GM18520 (cell line): Measurements from ENCODE around the gene SMIM9.
A peak's percentile ranks its signal among the peaks of the same experiment; 100 is the strongest.
"Not testable (repeated sequence)": the region's sequence is repeated elsewhere in the genome, so short reads cannot be mapped to it uniquely, and the experiment has no call there.

Experiments
- ATAC-seq: cut with Tn5 transposase; IDR thresholded peaks from one replicate; pipeline ENCODE4 v1.9.1; 2021; ENCODE audit not compliant: unreplicated experiment

SMIM9 gene

DNA sequence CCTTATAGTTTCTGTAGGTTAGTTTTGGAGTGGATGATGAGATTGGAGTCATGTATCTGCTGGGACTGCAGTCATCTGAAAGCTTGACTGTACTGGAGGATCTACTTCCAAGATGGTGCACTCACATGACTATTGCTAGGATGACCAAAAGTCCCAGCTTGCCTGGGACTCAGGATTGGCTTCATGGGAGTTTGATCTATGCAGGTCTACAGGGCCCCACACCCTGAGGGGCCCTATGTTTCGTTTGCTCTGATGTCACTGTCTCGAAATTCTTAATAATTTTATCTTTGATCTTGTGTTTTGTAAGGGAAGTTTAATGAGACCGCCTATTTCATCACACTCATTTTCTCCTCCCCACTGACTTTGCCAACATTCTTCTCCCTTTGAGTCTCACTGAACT lies at the start of gene SMIM9:
Gene SMIM9 (minus strand): TSS at position 101 of the 400 bp plus-strand sequence. CDS start 3,806 bp downstream, outside the sequence.
- ATAC-seq, result no peak

DNA sequence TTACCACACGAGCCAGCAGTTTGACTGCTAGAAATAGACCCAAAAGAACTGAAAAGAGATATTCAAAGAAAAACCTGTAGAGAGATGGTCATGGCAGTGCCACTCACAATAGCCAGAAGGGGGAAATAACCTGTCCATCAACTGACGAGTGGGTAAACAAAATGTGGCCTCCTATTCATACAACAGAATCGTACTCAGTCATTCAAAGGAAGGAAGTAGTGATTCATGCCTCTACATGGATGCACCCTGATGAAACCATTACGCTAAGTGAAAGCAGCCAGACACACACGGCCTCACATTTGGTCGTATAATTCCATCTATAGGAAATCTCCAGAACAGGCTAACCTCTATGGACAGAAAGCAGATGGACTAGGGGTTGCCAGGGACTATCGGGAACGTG lies 49.6 kb upstream of the SMIM9 start:
- not testable (repeated sequence) for ATAC-seq

DNA sequence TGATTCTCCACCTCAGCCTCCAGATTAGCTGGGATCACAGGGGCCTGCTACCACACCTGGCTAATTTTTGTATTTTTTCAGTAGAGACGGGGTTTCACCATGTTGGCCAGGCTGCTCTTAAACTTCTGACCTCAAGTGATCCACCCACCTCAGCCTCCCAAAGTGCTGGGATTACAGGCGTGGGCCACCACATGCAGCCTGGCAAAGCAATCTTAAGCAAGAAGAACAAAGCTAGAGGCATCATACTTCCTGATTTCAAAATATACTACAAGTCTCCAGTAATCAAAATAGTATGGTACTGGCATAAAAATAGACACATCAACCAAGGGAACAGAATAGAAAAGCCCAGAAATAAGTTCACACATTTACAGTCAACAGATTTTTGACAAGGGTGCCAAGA lies 38.9 kb upstream of the SMIM9 start:
- ATAC-seq, result no peak

DNA sequence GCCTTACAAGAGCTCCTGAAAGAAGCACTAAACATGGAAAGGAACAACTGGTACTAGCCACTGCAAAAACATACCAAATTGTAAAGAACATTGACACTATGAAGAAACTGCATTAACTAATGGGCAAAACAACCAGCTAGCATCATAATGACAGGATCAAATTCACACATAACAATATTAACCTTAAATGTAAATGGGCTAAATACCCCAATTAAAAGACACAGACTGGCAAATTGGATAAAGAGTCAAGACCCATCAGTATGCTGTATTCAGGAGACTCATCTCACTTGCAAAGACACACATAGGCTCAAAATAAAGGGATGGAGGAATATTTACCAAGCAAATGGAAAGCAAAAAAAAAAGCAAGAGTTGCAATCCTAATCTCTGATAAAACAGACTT lies 34.1 kb upstream of the SMIM9 start:
- ATAC-seq, result not testable (repeated sequence)

DNA sequence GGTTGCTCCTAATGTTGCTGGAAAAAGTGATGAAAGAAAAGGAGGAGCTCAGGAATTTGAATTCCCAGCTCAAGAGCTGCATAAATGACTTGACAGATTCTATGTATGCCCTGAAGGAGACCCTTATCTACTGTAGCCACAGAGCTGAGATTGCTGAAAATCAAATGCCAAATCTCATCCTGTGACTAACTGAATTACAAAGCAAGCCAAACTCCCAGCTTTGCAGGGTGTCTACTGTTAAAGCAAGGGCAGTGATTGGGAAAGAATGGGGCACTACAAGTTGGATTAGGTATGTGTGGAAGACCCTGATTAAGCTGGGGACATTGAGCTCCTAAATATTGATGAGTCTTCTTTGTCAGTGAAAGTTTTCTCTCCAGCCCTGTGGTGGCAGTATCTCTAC lies 20.8 kb upstream of the SMIM9 start:
- no peak for ATAC-seq

DNA sequence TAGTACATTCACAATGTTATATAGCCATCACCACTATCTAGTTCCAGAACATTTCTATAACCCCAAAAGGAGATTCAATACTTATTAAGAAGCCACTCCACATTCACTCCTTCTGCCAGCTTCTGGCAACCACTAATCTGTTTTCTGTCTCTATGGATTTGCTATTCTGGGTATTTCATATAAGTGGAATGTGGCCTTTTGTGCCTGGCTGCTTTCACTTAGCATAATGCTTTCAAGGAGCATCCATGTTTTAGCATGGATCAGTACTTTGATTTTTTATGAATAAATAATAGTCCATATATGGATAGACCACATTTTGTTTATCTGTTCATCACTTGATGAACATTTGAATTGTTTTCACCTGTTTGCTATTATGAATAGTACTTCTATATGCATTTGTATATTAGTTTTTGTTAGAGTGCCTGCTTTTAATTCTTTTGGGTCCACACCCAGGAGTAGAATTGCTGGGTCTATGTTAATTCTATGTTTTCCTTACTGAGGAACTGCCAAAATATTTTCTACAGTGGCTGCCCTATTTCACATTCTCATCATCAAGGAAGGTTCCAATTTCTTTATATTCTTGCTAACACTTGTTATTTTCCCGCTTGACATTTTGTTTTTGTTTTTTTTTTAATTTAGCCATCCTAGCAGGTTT lies 16.6 kb upstream of the SMIM9 start:
- ATAC-seq, result no peak

DNA sequence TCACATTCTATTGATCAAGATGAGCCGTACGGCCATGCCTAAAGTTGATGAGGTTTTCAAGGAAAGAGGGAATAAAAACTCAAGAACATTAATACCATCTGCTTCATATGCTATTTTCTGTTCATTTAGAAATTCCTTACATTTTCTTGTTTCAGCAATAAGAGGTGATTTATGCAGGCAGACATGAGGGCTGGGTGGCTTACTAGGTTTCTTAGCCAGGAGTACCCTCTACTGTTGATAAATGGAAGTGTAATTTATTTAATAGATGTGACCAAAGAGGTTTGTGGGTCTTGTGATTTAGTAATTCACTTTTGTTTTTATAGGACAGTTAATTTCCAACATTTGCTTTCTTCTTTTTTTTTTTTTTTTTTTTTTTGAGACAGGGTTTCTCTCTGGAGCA lies 6.4 kb upstream of the SMIM9 start:
- no peak for ATAC-seq

DNA sequence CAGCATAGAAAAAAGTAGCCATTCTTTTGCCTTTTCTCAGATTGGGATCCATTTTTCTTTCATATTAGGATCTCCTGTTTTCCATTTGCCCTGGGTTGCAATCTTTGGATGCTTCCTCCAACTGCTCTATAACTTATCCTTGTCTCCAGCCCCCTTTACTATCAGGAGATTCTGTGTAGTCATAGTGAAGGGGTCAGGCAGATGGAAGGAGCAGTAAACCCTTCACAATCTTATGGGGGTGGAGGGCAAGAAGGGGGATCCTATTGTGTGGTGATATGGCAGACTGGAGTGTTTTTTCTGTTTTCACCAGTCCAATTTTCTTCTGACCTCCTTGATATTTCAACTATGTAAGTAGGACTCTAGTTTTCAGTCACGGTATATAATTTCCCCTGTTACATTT lies 1.7 kb upstream of the SMIM9 start:
- no peak for ATAC-seq

DNA sequence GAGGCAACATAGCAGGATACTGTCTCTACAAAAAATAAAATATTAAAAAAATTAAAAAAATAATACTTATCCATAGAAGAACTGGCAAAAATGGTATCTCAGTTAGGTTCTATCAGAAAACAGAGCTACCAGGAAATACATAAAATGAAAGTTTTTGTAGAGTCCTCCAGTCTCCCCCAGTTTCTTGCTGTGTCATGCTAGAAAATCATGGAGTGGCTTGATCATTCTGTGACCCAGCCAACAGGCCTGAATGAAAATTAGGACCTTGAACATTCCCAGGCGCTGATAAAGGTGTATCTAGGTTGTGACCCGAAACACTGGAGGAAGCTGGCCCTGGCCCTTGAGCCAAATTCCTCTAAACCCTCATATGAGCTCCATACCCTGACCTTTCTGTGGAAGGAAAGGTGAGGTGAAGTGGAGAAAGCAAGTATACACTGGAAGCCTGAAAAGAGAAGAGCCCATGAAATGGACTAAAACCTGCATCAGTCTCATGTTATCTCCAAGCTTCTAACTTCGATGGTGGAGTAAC lies 652 bp downstream of the SMIM9 start:
- no peak for ATAC-seq

DNA sequence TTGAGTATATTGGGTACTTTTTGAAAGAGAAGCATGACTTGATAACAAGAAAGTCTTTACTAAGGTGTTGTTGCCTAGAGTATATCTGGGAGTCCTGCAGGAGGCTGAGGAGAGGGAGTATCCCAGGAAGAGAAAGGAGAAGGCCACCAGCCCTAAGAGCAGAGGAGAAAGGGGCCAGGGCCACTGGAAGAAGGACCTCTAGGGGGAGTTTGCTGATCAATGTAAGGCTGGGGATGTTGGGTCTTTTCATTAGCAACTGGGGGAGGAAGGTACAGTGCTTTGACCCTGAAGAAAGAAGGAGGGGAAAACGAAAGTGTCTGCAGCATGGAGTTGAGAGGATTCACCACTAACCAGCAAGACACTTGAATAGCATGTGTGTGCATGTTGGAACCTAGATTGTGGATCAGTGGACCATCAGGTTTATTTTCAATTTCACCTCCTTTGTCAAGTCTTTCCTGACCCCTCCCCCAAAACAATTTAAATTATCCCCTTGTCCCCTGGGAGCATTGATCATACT lies 4.5 kb downstream of the SMIM9 start:
- no peak for ATAC-seq

DNA sequence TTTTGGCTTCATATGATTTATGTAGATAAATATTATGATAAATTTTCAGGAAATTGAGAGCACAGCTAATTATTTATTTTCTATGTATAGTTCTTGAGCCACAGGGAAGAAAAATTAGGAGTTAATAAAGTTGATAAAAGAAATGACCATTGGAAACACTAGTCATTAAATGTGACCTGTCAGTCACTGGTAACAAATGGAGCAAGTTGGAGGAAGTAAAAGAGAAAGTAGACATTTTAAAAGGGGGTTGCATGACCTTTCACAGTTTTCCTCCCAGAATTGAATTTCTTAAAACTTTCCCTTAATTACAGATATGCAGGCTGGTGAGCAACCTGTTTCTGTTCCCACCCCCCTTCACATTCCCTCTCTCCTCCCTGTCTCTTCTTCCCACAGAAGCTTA lies 5.3 kb downstream of the SMIM9 start:
- no peak for ATAC-seq

DNA sequence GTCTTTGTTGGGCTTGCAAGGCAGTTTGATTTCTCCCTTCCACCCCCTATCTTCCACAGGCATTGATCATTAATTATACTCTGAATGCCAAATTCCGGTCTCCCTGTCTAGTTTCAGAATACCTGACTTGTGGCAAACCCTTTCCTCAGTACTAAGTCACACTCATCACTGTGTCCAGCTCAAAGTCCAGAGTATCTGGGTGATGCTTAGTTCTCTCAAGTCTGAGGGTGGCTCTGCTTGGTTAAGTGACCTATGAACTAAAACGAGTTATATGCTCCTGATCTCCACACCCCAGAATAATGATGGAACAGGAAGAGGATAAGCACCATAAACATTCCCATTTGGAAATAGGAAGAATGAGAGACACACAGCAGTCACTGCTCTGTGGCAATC lies 6.5 kb downstream of the SMIM9 start:
- ATAC-seq, result peak; percentile 7

DNA sequence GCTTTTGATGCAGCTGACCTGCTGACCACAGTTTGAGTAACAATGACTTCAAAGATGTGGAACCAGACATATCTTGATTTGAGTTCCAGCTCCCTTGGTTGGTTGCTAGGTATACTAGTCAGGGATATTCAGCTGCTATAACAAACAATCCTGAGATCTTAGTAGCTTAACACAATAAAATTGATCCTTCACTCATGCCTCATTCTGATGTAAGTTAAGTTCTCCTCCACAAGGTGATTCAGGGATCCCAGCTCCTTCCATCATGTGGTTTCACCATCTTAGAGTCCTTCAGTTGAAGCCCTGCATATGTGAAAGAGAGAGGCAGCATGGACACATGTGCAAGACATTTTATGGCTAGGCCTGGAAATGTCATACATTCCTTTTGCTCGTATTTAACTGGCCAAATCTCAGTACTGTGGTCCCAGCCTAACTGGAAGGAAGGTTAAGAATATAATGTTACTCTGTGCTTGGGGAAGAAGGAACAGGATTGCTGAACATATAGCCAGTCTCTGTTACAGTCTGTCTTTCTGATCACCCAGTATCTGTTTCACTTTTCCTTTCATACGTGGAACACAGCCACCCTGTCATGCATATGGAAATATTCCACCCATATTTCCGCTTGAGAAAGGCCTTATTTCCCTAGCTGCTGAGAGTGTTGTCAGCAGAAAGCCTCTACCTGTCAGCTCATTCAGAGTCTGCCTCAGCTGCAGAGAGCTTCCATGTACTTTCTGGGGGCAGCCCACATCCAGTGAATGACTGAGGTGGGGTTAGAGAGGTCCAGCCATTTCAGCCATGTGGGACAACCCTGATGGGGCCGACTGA lies 7.1 kb downstream of the SMIM9 start:
- peak; percentile 92 for ATAC-seq

DNA sequence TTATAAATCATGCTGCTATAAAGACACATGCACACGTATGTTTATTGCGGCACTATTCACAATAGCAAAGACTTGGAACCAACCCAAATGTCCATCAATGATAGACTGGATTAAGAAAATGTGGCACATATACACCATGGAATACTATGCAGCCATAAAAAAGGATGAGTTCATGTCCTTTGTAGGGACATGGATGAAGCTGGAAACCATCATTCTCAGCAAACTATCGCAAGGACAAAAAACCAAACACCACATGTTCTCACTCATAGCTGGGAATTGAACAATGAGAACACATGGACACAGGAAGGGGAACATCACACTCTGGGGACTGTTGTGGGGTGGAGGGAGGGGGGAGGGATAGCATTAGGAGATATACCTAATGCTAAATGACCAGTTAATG lies 8.9 kb downstream of the SMIM9 start:
- ATAC-seq, result not testable (repeated sequence)

DNA sequence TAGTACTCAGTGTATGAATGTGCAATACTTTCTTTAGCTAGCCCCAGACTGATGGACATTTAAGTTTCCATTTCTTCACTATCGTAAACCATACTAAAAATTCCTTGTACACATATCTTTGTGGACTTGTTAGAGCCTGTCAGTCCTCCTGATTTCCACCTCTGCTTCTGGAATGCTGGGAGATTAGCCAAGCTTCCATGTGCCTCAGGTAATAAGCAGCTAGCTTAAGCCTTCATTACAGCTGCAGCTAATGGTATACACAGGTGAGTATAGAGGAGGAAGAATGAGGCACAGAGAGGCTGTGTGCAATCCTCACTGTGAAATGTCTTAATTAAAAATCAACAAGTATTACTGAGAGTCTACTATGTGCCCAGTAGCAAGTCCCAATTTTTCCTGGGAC lies 9.8 kb downstream of the SMIM9 start:
- ATAC-seq, result no peak

DNA sequence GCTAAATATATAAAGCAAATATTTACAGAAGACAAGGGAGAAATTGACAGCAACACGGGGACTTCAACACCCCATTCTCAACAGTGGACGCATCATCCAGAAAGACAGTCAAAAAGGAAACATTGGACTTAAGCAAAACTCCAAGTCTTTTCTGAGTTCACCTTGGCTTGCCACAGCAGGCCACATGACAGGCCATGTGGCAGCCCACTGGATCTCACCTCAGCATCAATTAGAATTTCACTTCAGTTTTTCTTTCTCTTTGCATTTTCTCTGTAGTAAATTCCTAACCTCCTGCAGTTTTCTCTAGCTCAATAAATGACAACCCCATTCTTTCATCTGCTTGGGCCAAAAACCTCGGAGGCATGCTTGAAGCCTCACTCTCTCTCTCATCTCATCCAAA lies 12.4 kb downstream of the SMIM9 start:
- ATAC-seq, result no peak

DNA sequence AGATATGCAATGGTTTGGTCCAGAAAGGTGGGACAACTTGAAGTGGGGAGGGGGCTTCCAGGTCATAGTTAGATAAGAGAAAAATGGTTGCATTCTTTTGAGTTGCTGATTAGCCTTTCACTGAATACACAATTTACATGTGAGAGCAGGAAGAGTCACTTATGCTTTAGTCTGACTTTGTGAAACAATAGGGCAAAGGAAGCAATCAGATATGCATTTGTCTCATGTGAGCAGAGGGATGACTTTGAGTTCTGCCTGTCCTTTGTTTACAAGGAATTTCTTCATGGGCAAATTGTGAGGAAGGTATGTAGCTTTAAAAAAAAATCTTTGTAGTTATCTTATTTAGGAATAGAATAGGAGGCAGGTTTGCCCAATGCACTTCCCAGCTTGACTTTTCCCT lies 12.9 kb downstream of the SMIM9 start:
- no peak for ATAC-seq

DNA sequence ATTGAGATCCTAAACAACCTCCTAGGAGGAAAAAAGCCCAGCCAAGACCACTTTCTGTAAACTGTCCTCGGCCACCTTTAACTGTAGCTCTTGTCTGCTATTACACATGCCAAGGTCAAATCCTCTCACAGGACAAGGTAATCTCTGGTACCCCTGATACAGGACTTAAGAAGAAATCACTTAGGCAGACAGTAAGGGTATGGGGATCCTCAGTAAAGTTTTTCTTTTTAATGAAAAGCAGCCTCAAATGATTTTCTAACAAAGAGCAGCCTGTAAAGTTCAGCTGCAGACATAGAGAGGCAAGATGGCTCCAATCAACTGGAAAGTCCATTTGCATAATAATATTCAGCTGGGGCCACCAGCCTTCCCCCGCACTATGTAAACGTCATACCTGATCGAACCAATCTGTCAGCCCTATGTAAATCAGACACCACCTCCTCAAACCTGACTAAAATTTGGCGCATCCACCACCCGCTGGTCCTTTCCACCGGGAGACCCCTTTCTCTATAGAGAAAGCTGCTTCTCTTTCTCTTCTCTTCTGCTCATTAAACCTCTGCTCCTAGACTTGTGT lies 14.6 kb downstream of the SMIM9 start:
- ATAC-seq, result no peak

DNA sequence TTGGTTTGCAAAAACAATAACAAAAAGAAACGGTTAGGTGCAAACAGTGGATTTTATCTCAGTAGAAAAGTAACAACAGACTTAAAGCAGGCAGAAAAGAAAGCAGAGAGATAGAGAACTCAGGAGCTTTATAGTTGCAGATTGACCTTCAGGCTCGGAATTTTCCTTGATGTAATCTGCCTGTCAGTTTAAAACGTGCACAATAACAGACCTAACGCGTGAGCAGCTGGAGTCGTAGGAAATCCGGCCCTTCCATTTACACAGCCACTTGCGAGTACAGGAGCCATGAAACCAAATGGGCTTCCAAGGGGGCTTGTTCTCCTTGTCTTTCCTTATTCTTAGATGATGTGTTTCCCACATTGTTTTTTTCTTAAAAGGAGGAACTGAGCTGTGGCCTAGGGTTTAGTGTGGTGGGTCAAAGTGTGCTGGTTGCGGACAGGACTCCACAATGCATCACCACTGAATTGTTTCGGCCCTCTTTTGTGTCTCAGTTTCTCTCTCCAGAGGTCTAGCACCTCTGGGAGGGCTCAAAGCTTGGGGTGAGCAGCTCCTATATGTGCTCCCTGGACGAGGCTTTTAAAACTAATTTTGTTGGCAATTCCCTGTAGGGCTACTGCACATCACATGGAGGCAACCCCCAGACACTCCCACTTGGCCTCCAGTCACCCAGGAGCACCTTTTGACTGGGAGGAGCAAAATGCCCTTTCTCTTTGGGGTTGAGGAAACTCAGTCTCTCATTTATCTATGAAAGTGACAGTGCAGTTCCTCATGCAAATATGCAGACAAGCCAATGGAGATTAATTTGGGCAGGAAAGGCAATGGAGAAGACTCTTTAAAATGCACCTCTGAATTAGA lies 15.3 kb downstream of the SMIM9 start:
- ATAC-seq, result no peak

DNA sequence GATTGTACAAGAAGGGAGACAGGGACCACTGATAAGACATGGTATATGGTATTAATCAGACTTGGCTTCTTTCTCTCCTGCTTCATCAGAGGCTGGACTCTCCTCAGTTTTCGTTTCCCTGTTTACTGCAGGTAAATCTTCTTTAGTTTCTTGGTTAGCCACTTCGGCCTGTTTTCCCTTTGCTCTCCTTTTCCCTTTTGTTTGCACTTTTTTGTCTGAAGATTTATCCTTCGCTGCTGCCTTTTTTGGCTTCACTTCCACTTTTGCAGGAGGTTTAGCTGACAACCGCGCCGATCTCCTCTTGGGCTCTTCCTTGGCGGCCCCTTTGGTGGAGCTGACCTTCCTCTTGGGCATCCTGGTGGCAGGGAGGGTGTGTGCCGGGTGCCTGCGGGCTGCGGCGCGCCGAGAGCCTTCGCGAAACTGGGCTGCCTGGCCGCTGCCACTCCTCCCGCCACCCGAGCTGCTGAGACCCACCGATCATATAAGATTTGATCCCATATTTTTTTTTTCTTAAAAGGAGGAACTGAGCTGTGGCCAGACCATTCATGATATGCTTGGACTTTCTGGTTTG lies 17.3 kb downstream of the SMIM9 start:
- ATAC-seq, result not testable (repeated sequence)
